ENCODE measurements around the gene GPC5. TPM values are rescaled to one million over a fixed set of nuclear protein-coding genes. Genes with fewer than 3 reads are reported as not detected.
A peak's percentile ranks its signal among the peaks of the same experiment; 100 is the strongest.

GPC5 gene
- total RNA-seq, 1 experiment from 2014 or later = 0.15 TPM

GRCh38 chr13:92355213-92355612 is 956.8 kb downstream of the GPC5 start:
- Histone ChIP-seq H3K27me3 (ENCODE audit: insufficient read depth, low read length) (no peaks in the 10 kb centered on the region), H4K91ac (ENCODE audit: insufficient read length, low read depth, low read length) (no peak overlapping the region), H3K9me3 (ENCODE audit: control insufficient read depth, low read depth, low read length) (no peaks in the 10 kb centered on the region), H3K14ac (ENCODE audit: insufficient read depth, low read length) (no peak overlapping the region), H3K9ac (ENCODE audit: extremely low read depth, insufficient read length, low read length) (no peak overlapping the region), H3K23ac (ENCODE audit: insufficient read length, low read depth, low read length) (no peak overlapping the region), H4K5ac (ENCODE audit: insufficient read length, low read depth, low read length) (no peak overlapping the region), H2AK5ac (ENCODE audit: insufficient read length, low read length) (no peak overlapping the region), H4K20me1 (ENCODE audit: control insufficient read depth, insufficient read depth, insufficient read length) (no peaks in the 10 kb centered on the region), H2BK12ac (ENCODE audit: insufficient read length, low read depth, low read length) (no peak overlapping the region), H3K23me2 (ENCODE audit: insufficient read length, low read depth, low read length, poor library complexity, severe bottlenecking) (no peaks in the 10 kb centered on the region), H3K79me2 (ENCODE audit: insufficient read depth, low read length) (no peaks in the 10 kb centered on the region), H3K4ac (ENCODE audit: low read depth, low read length) (no peak overlapping the region), H3K4me1 (ENCODE audit: insufficient read depth, low read length) (no peaks in the 10 kb centered on the region), H3K79me1 (ENCODE audit: insufficient read depth, low read depth, low read length, poor library complexity, severe bottlenecking) (no peaks in the 10 kb centered on the region), H2BK5ac (ENCODE audit: insufficient read length, low read length) (no peak overlapping the region), H4K8ac (replicated peaks; ENCODE audit: insufficient read length, low read depth, low read length) (no peak overlapping the region), H2BK20ac (ENCODE audit: low read depth, low read length, poor library complexity, severe bottlenecking) (no peak overlapping the region), H2AFZ (ENCODE audit: low read length) (no peak overlapping the region), H3T11ph (ENCODE audit: low read length) (no peak overlapping the region), H2BK15ac (ENCODE audit: low read depth, low read length) (no peak overlapping the region), H3K18ac (ENCODE audit: insufficient read length, low read depth, low read length) (no peak overlapping the region), H2BK120ac (ENCODE audit: low read depth, low read length, poor library complexity, severe bottlenecking) (no peak overlapping the region), H3K56ac (ENCODE audit: insufficient read length, low read depth, low read length) (no peak overlapping the region), H3K4me2 (ENCODE audit: insufficient read depth, insufficient read length, low read length) (no peak overlapping the region), H3K27ac (ENCODE audit: insufficient read length, low read depth, low read length) (no peak overlapping the region)
- no peak overlapping the region for H3K27ac Mint-ChIP-seq
- H3K9me3 Mint-ChIP-seq = peaks cover 29 to 32% of the 10 kb centered on the region in 2 experiments
- peaks cover 16 to 30% (median 25%) of the 10 kb centered on the region in 3 experiments for H3K36me3 Mint-ChIP-seq (ENCODE audit: insufficient read depth in 1 of 3, low read depth in 3 of 3)
- H3K4me3 Mint-ChIP-seq = no peak overlapping the region
- peak; percentile 61 for TF ChIP-seq CTCF (conservative IDR thresholded peaks at IDR 0.05)
- DNase-seq = peak; percentile 43
- no CpG with 5 or more reads among the region's 1 CpG for WGBS (ENCODE audit: extremely low coverage, insufficient read length, low lambda C conversion rate)
- no peaks in the 10 kb centered on the region for H3K27me3 Mint-ChIP-seq (ENCODE audit: low read depth)
- no peaks in the 10 kb centered on the region for H3K4me1 Mint-ChIP-seq

Measured in H9 (cell line).